NCI-H82 treated with DMSO at 0.1 percent for 48 hours (cell line): ENCODE measurements around the gene ATP8A1.
"Not testable (repeated sequence)": the region's sequence is repeated elsewhere in the genome, so short reads cannot be mapped to it uniquely, and the experiment has no call there.

ENCODE experiments used
- DNase-seq: peaks from one replicate; lab custom pipeline; 2025; ENCODE audit not compliant: unreplicated experiment; lab: John Stamatoyannopoulos, UW

ATP8A1 gene

DNA sequence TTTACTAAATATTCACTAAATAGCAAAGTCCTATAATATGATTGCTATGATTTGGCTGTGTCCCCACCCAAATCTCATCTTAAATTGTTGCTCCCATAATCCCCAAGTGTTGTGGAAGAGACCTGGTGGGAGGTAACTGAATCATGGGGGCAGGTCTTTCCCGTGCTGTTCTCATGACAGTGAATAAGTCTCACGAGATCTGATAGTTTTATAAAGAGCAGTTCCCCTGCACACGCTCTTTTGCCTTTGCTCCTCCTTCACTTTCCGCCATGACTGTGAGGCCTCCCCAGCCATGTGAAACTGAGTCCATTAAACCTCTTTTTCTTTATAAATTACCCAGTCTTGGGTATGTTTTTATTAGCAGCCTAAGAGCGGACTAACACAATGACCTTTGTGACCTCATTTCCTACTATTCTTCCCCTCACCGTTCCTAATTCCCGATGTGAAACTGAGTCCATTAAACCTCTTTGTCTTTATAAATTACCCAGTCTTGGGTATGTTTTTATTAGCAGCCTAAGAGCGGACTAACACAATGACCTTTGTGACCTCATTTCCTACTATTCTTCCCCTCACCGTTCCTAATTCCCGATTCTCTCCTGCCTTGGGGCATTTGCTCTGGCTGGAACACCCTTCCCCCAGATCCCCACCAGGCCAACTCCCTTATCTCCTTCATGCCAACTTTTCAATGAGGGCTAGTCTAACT is 4.2 kb downstream of the ATP8A1 start:
- DNase-seq: not testable (repeated sequence)

DNA sequence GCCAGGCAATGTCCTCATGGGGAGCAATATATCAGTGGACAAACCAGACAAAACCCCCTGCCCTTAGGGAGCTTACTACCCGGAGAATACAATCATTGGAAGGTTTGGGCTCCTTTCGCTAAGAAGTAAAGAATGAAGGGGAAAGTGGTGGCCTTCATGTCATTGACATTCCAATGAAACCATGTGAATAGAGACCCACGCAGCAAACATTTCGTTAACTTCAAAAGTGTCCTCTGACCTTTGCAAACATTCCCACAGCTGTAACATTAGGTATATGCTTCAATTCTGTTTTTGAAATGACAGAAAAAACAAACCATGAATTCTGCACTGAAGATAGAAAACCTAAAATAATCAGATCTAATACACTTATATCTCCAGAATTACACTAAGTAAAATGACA is 7.0 kb downstream of the ATP8A1 start:
- no peak for DNase-seq

DNA sequence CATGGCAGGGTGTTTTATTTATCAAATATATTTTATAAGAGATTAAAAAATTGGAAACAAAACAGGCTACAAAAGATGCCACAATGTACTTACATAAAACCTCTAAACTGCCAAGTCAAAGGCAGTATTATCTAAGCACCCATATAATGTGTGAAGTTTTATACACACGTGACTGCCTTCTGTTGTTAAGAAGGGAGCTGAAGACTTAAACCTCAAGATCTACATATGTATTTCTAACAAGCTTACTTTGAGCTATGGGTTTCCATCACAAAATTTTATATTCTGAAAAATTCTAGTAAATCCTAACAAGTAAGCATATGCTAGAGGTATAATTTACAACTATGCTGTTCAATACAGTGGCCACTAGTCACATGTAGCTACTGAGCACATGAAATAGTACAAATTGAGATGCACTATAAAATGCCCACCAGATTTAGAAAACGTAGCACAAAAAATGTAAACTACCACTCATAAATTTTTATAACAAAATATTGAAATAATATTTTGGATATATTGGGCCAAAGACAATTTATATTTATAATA is 9.8 kb downstream of the ATP8A1 start:
- DNase-seq: no peak

DNA sequence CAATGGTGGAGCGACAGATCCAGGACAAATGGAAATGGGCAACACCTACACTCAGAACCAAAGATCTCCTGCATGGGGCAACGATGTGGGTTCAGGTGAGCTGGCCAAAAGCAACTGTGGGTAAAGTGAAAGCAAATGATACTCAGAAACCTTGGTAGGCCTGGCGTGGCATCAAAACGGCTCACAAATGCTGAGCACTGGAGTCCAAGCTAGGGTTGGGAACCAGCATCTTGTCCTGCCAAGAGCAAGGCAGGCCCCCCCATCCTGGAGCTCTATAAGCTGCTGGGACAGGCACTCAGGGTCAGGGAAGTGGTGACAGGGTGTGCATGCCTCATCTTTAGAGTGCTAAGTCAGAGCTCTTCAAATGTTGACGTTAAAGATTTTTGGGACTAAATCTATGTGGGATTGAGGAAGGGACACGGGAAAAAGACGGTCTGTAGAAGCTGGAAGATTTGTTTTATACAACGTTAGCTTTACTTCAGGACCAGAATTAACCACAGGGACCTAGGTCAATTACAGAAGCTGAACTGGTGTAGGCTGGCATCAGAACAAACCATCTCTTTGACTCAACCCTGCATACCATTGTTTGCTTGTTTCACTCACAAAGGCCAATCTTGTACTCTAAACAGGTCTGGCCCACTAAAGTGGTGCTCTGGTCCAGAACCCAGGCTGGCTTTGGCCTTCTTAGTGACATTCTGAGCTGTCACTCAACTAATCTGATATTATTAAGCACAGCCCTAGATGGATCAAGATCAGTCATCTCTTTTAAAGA is 10.7 kb downstream of the ATP8A1 start:
- DNase-seq: no peak

DNA sequence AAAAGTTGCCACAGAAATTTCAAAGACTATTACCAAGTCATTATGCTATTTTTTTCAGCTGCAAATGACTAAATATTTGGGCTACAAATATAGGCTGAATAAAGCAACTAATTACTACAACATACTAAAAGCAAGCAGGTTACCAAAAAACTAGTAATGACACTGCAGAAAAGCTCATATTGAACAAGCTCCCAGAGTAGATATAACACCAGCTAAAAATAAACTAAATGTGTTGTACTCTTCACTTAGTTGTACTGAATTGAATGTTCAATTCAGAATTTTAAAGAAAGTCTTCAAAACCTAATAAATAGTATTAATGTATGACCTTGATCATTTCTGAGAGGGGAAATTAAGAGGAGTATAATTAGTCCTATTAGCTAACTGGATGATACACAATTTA is 12.0 kb downstream of the ATP8A1 start:
- no peak for DNase-seq

DNA sequence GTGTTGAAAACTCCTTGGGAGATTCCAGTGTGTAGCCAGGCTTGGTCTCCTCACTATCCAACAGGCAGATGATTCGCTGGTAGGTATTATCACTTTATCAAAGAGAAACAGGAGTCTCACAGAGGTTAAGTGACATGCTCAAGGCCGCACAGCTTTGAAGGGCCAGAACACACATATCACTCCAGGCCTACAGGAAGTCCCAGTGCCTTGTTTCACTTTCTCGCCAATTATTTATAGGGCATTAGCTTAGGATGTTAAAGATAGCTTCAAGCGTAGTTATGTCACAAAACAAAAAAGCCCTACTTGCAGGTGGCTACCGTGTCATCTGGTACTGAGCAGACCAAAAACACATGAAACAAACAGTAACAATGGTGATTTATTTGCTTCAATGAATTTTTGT is 13.2 kb downstream of the ATP8A1 start:
- DNase-seq: no peak

DNA sequence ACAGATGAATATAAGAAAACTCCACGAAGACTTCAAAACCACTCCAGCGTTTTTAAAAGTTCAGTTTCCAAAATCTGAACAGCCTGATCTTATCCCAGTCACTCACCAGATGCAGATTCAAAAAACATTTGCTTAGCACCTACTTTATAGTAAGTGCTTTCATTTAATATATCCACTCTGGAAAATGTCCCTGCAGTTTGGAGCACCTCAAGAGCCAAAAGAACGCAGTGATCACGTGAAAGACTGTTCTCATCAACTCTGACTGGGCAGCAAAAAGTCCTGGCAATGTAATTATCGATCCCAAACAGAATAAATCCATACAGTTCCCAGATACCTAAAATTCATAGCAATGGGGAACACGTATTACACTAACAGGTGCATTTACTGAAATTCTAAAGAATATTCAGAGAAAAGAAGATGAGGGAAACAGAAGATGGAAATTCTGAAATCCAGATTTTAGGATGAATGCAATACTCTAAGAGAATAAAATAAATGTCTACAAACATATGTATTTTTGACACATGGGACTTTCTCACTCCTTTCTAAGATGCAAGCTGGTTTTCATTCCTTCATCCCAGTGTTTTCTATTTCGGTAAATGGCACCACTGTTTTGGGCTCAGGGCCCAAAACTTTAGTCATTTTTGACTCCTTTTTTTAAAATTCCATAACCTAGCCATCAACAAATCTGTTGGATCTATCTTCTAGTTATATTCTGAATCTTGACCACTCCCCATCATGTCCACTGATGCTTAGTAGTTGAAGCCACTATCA is 13.9 kb downstream of the ATP8A1 start:
- DNase-seq: no peak

DNA sequence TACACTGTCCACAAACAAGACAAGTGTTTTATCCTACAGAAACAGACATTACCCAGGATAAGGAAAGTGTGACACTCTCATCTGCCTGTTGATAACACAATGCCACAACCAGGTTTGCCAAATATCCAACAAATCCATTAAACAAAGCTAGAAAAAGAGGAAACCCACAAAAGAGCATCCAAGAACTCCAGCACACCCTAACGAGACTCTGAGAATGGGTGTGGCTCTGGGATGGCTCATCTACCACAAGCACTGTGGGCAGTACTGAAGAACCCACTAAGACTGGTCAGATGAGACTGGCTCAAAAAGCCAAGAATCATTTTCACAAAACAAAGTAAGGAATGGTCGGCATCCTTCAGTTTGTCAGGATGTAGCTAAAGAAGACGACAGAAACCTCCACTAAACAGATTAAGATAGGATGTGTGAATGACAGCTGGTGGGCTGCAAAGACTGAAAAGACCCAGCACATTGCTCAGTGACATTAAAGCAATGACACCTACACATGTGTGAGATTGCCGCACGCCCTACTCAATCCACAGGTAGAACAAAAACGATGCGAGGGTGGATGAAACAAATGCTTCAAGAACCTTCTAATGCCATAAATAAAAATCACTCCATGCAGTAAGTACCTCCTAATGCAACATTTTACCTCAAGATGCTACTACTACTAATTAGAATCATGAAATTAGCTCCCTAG is 14.7 kb downstream of the ATP8A1 start:
- peak; percentile 10 for DNase-seq

DNA sequence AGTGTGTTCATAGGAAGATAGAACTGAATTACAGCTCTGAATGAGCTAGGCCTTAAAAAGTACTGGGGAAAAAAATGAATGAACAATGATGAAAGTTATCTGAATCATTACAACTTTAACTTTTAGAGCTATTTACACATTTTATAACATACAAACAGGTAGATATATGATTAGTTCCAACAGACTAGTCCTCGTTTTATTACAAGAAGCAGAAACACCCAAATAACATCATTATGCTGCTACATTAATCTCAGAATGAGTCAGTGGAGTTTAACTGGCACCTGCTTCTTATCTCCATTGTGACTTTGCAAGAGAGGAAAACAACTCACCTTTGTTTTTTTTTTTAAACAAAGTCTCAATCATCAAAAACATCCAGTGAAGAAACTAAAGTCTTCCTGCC is 15.2 kb downstream of the ATP8A1 start:
- DNase-seq: no peak

DNA sequence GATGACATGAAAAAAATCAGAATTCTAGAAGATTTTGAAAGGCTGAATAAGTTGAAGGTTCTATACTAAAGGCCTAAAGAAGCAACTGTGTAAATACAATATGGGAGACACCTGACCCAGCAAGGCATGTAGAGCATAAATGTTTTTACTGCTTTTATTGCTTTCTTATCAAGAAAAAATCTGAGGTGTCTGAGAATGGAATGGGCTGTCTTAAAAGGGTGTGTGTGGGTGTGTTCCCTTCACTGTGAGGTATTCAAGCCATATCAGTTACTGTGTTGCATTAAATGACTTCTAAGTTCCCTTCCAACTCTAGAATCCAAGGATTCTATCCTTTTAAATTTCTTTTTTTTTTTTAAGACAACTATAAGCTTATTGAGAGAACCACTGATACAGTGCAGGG is 15.7 kb downstream of the ATP8A1 start:
- DNase-seq: no peak

DNA sequence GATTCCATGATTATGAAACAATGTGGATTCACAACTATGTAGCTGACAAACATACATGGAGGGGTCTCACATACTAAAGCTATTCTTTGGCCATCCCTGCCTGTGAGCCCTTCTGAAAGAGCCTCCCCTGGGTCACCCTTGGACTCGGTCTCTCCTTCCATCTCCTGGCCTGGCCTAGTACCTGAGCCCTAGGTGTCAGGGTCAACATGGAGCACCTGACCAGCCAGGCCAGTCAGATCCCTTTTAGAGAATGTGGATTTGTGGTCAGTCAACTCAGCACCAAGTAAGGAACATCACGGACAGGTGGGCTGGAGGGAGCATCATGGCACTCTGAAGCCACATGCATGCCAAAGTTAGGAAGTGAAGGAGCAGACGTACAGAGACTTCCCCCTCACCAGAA is 16.3 kb downstream of the ATP8A1 start:
- no peak for DNase-seq

DNA sequence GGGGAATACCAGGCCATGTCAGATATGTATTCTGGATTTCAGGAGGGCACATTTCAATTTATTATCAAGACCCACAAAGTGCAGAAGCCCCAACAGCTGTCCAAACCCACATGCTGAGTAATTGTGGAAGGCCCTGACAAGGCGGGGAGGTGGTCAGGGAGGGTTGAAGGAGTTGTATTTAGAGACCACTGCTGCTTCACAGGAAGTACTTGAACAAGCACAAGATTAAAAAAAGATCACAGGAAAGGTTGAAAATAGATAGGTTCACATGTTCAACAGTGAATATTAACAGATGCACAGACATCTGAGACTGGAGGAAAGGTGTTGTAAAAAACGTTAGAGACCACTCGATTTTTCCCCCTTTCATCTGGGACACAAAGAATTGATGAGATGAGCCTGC is 17.9 kb downstream of the ATP8A1 start:
- no peak for DNase-seq

DNA sequence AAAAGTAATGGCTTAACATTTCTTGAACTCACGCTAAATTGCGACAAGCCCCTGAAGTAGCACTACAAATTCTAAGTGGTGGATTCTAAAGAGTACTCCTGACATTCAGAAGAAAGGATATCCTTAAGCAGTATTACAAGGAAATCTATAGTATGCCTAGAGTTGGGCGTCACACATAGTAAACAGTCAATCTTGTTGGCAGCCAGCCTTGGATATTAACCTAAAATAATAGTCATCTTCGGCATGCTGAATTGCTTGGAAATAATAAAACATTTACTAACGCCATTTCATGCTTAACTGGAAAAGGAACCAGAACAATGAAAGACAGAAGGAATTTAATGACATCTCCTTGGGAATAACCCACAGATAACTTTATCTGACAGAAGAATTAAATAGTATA is 18.6 kb downstream of the ATP8A1 start:
- DNase-seq: no peak

DNA sequence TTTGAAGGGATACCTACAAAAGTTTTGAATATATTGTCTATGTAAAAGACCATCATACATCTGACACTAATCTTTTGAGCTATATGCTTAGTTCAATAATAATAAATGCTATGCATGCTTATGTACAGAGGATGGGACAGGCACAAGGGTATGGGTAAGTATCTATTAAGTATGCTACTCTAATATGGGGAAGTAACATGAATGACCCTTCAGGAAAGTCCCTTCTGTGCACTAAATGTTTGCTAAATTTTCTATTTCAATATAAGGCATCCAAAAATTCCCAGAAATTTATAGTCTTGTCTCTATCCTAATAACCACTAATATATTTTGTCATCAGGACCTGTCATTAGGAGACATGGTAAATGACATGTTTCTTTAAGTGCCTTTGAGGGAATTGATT is 19.0 kb downstream of the ATP8A1 start:
- no peak for DNase-seq

DNA sequence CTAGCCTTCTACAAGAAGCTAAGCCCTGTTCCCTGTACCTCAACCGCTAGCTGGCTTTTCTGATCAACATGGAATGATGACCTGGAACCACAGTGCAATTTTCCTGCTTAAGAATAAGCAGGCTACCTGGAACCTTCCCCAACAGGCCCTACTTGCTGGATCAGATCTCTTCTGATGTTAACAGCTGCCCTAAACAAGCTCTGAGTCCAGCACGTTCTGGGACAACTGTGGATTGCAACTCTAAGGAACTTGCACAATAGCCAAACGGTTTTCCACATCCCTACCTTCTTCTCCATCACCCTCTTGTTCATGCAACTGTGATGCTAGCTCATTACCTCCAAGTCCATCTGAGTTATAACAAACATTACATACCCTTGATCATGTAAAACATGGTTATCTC is 19.8 kb downstream of the ATP8A1 start:
- DNase-seq: no peak

DNA sequence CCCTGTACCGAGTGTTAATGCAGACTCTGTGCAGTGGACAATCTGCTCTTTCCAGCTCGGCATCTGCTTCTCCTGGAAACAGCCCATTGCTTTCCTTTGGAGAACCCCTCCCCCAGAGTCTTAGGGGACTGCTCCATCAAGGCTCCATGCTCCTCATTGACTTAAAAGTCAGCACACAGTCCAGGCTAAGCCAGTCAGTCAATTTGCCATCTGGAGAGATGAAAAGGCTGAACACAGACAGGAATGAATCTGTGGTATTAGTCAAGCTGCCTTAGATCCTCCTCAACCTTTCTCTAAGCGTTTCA is 20.3 kb downstream of the ATP8A1 start:
- DNase-seq: peak; percentile 95

DNA sequence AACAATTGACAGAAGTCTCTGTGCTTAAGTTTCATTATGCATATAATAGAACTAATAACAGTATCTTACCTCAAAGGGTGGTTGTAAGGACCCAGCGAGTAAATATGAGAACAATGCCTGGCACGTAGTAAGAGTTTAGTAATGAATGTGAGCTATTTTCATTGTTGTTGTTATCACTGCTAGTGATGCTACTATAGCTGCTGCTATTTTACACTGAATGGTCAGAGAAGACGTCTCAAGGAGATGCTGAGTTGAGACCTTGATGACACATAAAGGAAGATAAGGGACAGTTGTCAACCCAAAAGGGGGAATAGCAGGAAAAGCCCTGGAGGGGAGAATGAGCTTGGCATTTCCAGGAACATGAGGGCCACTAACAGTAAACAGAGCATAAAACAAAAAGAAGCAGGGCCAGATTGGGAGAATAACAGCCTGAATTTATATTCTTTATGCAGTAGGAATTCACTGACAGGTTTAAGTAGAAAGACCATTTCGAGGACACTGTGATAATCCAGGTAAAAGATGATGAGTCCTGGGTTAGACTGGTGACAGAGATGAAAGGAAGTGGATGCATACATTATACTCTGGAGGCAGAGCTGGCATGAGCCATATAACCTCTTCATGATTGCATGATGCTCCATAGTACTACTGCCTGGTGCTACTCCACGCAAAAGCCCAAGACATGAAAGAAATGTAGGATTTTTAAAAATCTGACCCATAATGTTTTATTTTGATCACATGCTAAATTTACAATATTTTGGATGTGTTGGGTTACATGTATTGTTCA is 23.1 kb downstream of the ATP8A1 start:
- DNase-seq: no peak

DNA sequence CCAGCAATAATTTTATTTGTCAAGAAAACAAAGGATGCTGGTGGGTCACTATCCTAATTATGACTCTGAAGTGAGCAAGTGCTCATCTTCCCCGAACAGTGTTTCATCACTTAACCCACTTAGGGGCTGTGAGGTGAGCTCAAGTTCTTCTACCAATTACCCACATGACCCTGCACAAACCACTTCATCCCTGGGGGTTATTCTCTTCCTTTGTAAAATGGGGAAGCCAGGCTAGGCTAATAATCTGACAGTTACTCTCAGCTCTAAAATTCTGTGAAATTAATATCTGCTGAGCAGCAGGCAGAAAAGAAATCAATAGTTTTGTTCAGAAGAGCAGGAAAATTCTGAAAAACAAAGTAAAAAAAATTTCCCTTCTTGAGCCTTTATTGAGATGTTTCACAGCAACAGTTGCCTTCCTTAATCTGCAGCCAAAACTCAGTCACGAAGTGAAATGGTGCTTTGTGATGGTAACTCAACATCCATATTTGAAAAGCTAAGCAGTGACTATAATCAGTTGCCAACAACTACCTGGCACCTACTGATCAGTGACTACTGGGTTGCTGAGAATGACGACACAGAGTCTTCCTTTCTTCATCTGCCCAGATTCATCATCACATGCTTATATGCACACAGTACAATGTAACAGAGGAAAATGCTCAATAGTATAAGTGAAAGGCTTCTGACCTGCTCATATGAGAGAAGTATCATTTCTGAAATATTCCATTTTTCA is 24.1 kb downstream of the ATP8A1 start:
- DNase-seq: no peak

DNA sequence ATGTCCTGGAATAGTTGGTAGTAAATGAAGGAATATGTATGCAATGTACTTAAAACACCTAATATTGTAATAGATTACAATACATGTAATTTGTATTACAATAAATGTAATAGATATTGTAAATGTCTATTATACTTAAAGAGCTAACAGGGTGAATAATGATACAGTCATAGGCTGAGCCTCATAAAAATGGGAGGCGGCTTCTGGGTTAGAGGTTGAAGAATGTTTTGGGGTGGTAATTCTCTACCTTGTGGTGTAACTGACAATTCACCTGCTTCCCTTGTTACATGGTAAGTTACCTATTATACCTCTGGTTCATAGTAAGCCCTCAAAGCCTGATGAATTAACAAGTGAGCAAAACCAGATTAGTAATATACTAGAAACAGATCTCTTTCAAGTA is 26.0 kb downstream of the ATP8A1 start:
- no peak for DNase-seq

DNA sequence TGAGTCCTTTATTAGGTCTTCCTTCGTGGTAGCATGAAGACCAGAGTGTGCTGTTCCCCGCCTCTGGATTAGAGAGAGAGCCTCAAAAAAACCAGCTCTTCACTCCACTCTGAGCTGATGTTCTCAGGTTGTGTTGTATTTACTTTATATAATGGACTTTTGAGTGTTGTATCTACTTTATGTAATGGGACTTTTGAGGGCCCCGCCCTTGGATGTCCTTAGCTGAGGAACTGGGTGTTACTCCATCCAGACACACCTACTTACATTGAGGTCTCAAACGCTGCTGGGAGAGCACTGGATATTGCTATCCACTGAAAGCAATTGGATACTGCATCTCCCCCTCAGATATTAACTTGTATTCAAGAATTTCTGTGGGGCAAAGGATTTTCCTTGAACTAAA is 28.2 kb downstream of the ATP8A1 start:
- DNase-seq: no peak
